ENCODE data around the gene C8G. TPM values are rescaled to one million over a fixed set of nuclear protein-coding genes. Genes with fewer than 3 reads are reported as not detected.
A peak's percentile ranks its signal among the peaks of the same experiment; 100 is the strongest.

The C8G gene
- total RNA-seq, 1 donor from 2014 or later = 1.5 TPM

GRCh38 chr9:136995772-136996311 lies 50.8 kb downstream of the C8G start:
- H3K9me3 Mint-ChIP-seq = no peaks in the 10 kb centered on the region
- no peaks in the 10 kb centered on the region for H3K36me3 Mint-ChIP-seq (ENCODE audit: low read depth)
- H3K27me3 Mint-ChIP-seq (ENCODE audit: insufficient read depth) = peaks cover 11% of the 10 kb centered on the region
- peak overlapping the region; percentile 30 for H3K4me3 Mint-ChIP-seq
- peaks cover 42% of the 10 kb centered on the region for H3K4me1 Mint-ChIP-seq (ENCODE audit: low read depth)
- intact Hi-C loops (cut with micrococcal nuclease) = no loop called here
- H3K27ac Mint-ChIP-seq = no peak overlapping the region
- DNase-seq (ENCODE audit: low spot score) = no peak

Other genes with a start within 250 kb of the C8G start
- 0.47 and 0.88 TPM in 2 replicates for gene DIPK1B, start 232.7 kb upstream of the C8G start, total RNA-seq
- gene LCN10, start 202.3 kb upstream of the C8G start, total RNA-seq = 0.39 and 0.59 TPM in 2 replicates
- gene LCN6, start 196.7 kb upstream of the C8G start, total RNA-seq = not detected in 2 replicates
- gene LCN8, start 187.0 kb upstream of the C8G start, total RNA-seq = not detected in 2 replicates
- not detected in 2 replicates for gene LCN15, start 180.7 kb upstream of the C8G start, total RNA-seq
- gene TMEM141, start 153.9 kb upstream of the C8G start, total RNA-seq = 37.2 and 39.0 TPM in 2 replicates
- gene CCDC183, start 148.9 kb upstream of the C8G start, total RNA-seq = 0.52 TPM in 1 of 2 replicates, not detected in the other
- gene RABL6, start 137.3 kb upstream of the C8G start, total RNA-seq = 109 and 114 TPM in 2 replicates
- 5.1 and 5.8 TPM in 2 replicates for gene AJM1, start 102.8 kb upstream of the C8G start, total RNA-seq
- gene PHPT1, start 95.8 kb upstream of the C8G start, total RNA-seq = 134 and 139 TPM in 2 replicates
- gene MAMDC4, start 92.9 kb upstream of the C8G start, total RNA-seq = 18.2 and 23.6 TPM in 2 replicates
- gene EDF1, start 78.9 kb upstream of the C8G start, total RNA-seq = 410 and 418 TPM in 2 replicates
- 67.4 and 76.3 TPM in 2 replicates for gene TRAF2, start 58.7 kb upstream of the C8G start, total RNA-seq
- gene FBXW5, start 505 bp upstream of the C8G start, total RNA-seq = 92.5 and 96.2 TPM in 2 replicates
- 1.8 and 1.9 TPM in 2 replicates for gene LCN12, start 7.0 kb downstream of the C8G start, total RNA-seq
- gene PTGDS, start 32.3 kb downstream of the C8G start, total RNA-seq = 0.36 TPM in 1 of 2 replicates, not detected in the other
- not detected in 2 replicates for gene LCNL1, start 37.8 kb downstream of the C8G start, total RNA-seq
- gene PAXX, start 47.2 kb downstream of the C8G start, total RNA-seq = 79.4 and 84.5 TPM in 2 replicates
- not detected in 2 replicates for gene CLIC3, start 51.3 kb downstream of the C8G start, total RNA-seq
- gene ABCA2, start 83.0 kb downstream of the C8G start, total RNA-seq = 25.7 and 26.9 TPM in 2 replicates
- 0.16 and 0.22 TPM in 2 replicates for gene FUT7, start 86.8 kb downstream of the C8G start, total RNA-seq
- 78.2 and 80.1 TPM in 2 replicates for gene NPDC1, start 100.9 kb downstream of the C8G start, total RNA-seq
- gene ENTPD2, start 108.8 kb downstream of the C8G start, total RNA-seq = not detected in 2 replicates
- gene SAPCD2, start 125.3 kb downstream of the C8G start, total RNA-seq = 23.9 and 25.1 TPM in 2 replicates
- gene UAP1L1, start 132.3 kb downstream of the C8G start, total RNA-seq = 13.9 and 14.9 TPM in 2 replicates
- 48.1 and 53.6 TPM in 2 replicates for gene MAN1B1, start 141.7 kb downstream of the C8G start, total RNA-seq
- gene DPP7, start 169.5 kb downstream of the C8G start, total RNA-seq = 371 and 394 TPM in 2 replicates
- gene GRIN1, start 193.9 kb downstream of the C8G start, total RNA-seq = 0.05 TPM in 2 replicates
- gene LRRC26, start 224.8 kb downstream of the C8G start, total RNA-seq = 0.21 TPM in 1 of 2 replicates, not detected in the other
- not detected in 2 replicates for gene TMEM210, start 226.8 kb downstream of the C8G start, total RNA-seq
- 62.5 and 63.6 TPM in 2 replicates for gene ANAPC2, start 243.3 kb downstream of the C8G start, total RNA-seq
- 101 and 105 TPM in 2 replicates for gene SSNA1, start 243.4 kb downstream of the C8G start, total RNA-seq

Measured in activated T-helper 1 cell treated with anti-CD3 and anti-CD28 coated beads, Interleukin-12 subunit alpha, Interleukin-12 subunit beta, Interleukin-2, Interleukin-4 antibody, amounts not matched to agents 30 ng/mL and 10 ng/mL and 1 ng/mL, durations not matched to agents 14 hours and 24 hours and 36 hours (primary cell).